Testis (tissue), 2 donors: ENCODE measurements around the gene EVX2.

Experiments used
- POLR2A ChIP-seq: fragments of 450-650 bp; IDR thresholded peaks from one replicate; pipeline ENCODE4 v1.6.1; 2017; ENCODE audit warnings: antibody characterized with exemption, mild to moderate bottlenecking, moderate library complexity
- TF ChIP-seq, protein P1 (sequence below), 3 experiments: fragments of 450-650 bp in 2 of 3; fragments of 200-600 bp in 1 of 3; sonication (generic) in 1 of 3; IDR thresholded peaks; one replicate each; pipeline ENCODE4 v1.5.1; 2016 to 2019; ENCODE audit warnings: antibody characterized with exemption in 3 of 3, mild to moderate bottlenecking in 2 of 3, moderate library complexity in 1 of 3

GRCh38 chr2:176130957-176131847 is 47.4 kb upstream of the EVX2 start:
- TF ChIP-seq, protein P1, sequence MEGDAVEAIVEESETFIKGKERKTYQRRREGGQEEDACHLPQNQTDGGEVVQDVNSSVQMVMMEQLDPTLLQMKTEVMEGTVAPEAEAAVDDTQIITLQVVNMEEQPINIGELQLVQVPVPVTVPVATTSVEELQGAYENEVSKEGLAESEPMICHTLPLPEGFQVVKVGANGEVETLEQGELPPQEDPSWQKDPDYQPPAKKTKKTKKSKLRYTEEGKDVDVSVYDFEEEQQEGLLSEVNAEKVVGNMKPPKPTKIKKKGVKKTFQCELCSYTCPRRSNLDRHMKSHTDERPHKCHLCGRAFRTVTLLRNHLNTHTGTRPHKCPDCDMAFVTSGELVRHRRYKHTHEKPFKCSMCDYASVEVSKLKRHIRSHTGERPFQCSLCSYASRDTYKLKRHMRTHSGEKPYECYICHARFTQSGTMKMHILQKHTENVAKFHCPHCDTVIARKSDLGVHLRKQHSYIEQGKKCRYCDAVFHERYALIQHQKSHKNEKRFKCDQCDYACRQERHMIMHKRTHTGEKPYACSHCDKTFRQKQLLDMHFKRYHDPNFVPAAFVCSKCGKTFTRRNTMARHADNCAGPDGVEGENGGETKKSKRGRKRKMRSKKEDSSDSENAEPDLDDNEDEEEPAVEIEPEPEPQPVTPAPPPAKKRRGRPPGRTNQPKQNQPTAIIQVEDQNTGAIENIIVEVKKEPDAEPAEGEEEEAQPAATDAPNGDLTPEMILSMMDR (IDR thresholded peaks at IDR 0.05), result no peak
- TF ChIP-seq POLR2A, result no peak
